ENCODE measurements around the gene KCNT1. TPM values are rescaled to one million over a fixed set of nuclear protein-coding genes. Genes with fewer than 3 reads are reported as not detected.

The KCNT1 gene
- total RNA-seq, 1 donor from 2014 or later: not detected

- Mint-ChIP-seq H3K27me3 (ENCODE audit: low read depth) (no peaks in the 10 kb centered on the region), H3K36me3 (ENCODE audit: low read depth) (no peaks in the 10 kb centered on the region), H3K4me3 (ENCODE audit: low read depth) (no peak overlapping the region), H3K9me3 (peaks cover 4% of the 10 kb centered on the region), H3K27ac (no peak overlapping the region), H3K4me1 (ENCODE audit: low read depth) (no peaks in the 10 kb centered on the region)
- intact Hi-C loops (cut with micrococcal nuclease): no loop called here
- DNase-seq (ENCODE audit: low spot score): no peak
Observed at GRCh38 chr9:135726138-135726853, 24.3 kb downstream of the KCNT1 start.

- no peaks in the 10 kb centered on the region for H3K36me3 Mint-ChIP-seq (ENCODE audit: low read depth)
- no peaks in the 10 kb centered on the region for H3K4me1 Mint-ChIP-seq (ENCODE audit: low read depth)
- H3K4me3 Mint-ChIP-seq (ENCODE audit: low read depth): no peak overlapping the region
- H3K27me3 Mint-ChIP-seq (ENCODE audit: low read depth): no peaks in the 10 kb centered on the region
- peaks cover 5% of the 10 kb centered on the region for H3K9me3 Mint-ChIP-seq
- DNase-seq (ENCODE audit: low spot score): no peak
- no peak overlapping the region for H3K27ac Mint-ChIP-seq
- intact Hi-C loops (cut with micrococcal nuclease): no loop called here
Observed at GRCh38 chr9:135727257-135727875, 25.4 kb downstream of the KCNT1 start.

- Mint-ChIP-seq H3K4me3 (ENCODE audit: low read depth) (no peak overlapping the region), H3K9me3 (peaks cover 11% of the 10 kb centered on the region), H3K27me3 (ENCODE audit: low read depth) (no peaks in the 10 kb centered on the region), H3K36me3 (ENCODE audit: low read depth) (no peaks in the 10 kb centered on the region), H3K4me1 (ENCODE audit: low read depth) (no peaks in the 10 kb centered on the region), H3K27ac (no peak overlapping the region)
- intact Hi-C loops (cut with micrococcal nuclease): no loop called here
- no peak for DNase-seq (ENCODE audit: low spot score)
Observed at GRCh38 chr9:135728436-135729110, 26.6 kb downstream of the KCNT1 start.

- Mint-ChIP-seq H3K27me3 (ENCODE audit: low read depth) (no peaks in the 10 kb centered on the region), H3K9me3 (peaks cover 11% of the 10 kb centered on the region), H3K4me3 (ENCODE audit: low read depth) (no peak overlapping the region), H3K4me1 (ENCODE audit: low read depth) (no peaks in the 10 kb centered on the region), H3K27ac (no peak overlapping the region), H3K36me3 (ENCODE audit: low read depth) (no peaks in the 10 kb centered on the region)
- no peak for DNase-seq (ENCODE audit: low spot score)
- intact Hi-C loops (cut with micrococcal nuclease): no loop called here
Observed at GRCh38 chr9:135729480-135729879, 27.5 kb downstream of the KCNT1 start.

GRCh38 chr9:135731454-135731853, 29.5 kb downstream of the KCNT1 start:
- Mint-ChIP-seq H3K9me3 (peaks cover 11% of the 10 kb centered on the region), H3K27me3 (ENCODE audit: low read depth) (no peaks in the 10 kb centered on the region), H3K4me3 (ENCODE audit: low read depth) (no peak overlapping the region), H3K27ac (no peak overlapping the region), H3K36me3 (ENCODE audit: low read depth) (no peaks in the 10 kb centered on the region), H3K4me1 (ENCODE audit: low read depth) (no peaks in the 10 kb centered on the region)
- DNase-seq (ENCODE audit: low spot score): no peak
- intact Hi-C loops (cut with micrococcal nuclease): no loop called here

GRCh38 chr9:135732569-135733257, 30.7 kb downstream of the KCNT1 start:
- Mint-ChIP-seq H3K27ac (no peak overlapping the region), H3K36me3 (ENCODE audit: low read depth) (no peaks in the 10 kb centered on the region), H3K4me3 (ENCODE audit: low read depth) (no peak overlapping the region), H3K27me3 (ENCODE audit: low read depth) (no peaks in the 10 kb centered on the region), H3K9me3 (peaks cover 11% of the 10 kb centered on the region), H3K4me1 (ENCODE audit: low read depth) (no peaks in the 10 kb centered on the region)
- intact Hi-C loops (cut with micrococcal nuclease): no loop called here
- DNase-seq (ENCODE audit: low spot score): no peak

GRCh38 chr9:135734616-135735144, 32.7 kb downstream of the KCNT1 start:
- no peak overlapping the region for H3K4me3 Mint-ChIP-seq (ENCODE audit: low read depth)
- H3K36me3 Mint-ChIP-seq (ENCODE audit: low read depth): no peaks in the 10 kb centered on the region
- intact Hi-C loops (cut with micrococcal nuclease): no loop called here
- no peaks in the 10 kb centered on the region for H3K4me1 Mint-ChIP-seq (ENCODE audit: low read depth)
- no peaks in the 10 kb centered on the region for H3K27me3 Mint-ChIP-seq (ENCODE audit: low read depth)
- no peak overlapping the region for H3K27ac Mint-ChIP-seq
- peaks cover 11% of the 10 kb centered on the region for H3K9me3 Mint-ChIP-seq
- no peak for DNase-seq (ENCODE audit: low spot score)

- no peak for DNase-seq (ENCODE audit: low spot score)
- Mint-ChIP-seq H3K9me3 (peaks cover 7% of the 10 kb centered on the region), H3K4me1 (ENCODE audit: low read depth) (no peaks in the 10 kb centered on the region), H3K27me3 (ENCODE audit: low read depth) (no peaks in the 10 kb centered on the region), H3K4me3 (ENCODE audit: low read depth) (no peak overlapping the region), H3K36me3 (ENCODE audit: low read depth) (no peaks in the 10 kb centered on the region), H3K27ac (no peak overlapping the region)
- intact Hi-C loops (cut with micrococcal nuclease): no loop called here
Observed at GRCh38 chr9:135736272-135736978, 34.4 kb downstream of the KCNT1 start.

- H3K4me1 Mint-ChIP-seq (ENCODE audit: low read depth): no peaks in the 10 kb centered on the region
Observed at GRCh38 chr9:135736979-135737839, 35.2 kb downstream of the KCNT1 start.

GRCh38 chr9:135737840-135738521, 36.0 kb downstream of the KCNT1 start:
- no peak overlapping the region for H3K4me3 Mint-ChIP-seq (ENCODE audit: low read depth)
- intact Hi-C loops (cut with micrococcal nuclease): no loop called here
- H3K27ac Mint-ChIP-seq: no peak overlapping the region
- DNase-seq (ENCODE audit: low spot score): no peak
- peaks cover under 1% of the 10 kb centered on the region for H3K9me3 Mint-ChIP-seq
- no peaks in the 10 kb centered on the region for H3K4me1 Mint-ChIP-seq (ENCODE audit: low read depth)
- no peaks in the 10 kb centered on the region for H3K27me3 Mint-ChIP-seq (ENCODE audit: low read depth)
- no peaks in the 10 kb centered on the region for H3K36me3 Mint-ChIP-seq (ENCODE audit: low read depth)

More at GRCh38 chr9:135736979-135737839, 35.2 kb downstream of the KCNT1 start:
- DNase-seq (ENCODE audit: low spot score): no peak
- H3K36me3 Mint-ChIP-seq (ENCODE audit: low read depth): no peaks in the 10 kb centered on the region
- peaks cover 7% of the 10 kb centered on the region for H3K9me3 Mint-ChIP-seq
- intact Hi-C loops (cut with micrococcal nuclease): no loop called here
- no peaks in the 10 kb centered on the region for H3K27me3 Mint-ChIP-seq (ENCODE audit: low read depth)
- no peak overlapping the region for H3K4me3 Mint-ChIP-seq (ENCODE audit: low read depth)
- H3K27ac Mint-ChIP-seq: no peak overlapping the region
